ENCODE measurements around the gene KBTBD12.

DNA sequence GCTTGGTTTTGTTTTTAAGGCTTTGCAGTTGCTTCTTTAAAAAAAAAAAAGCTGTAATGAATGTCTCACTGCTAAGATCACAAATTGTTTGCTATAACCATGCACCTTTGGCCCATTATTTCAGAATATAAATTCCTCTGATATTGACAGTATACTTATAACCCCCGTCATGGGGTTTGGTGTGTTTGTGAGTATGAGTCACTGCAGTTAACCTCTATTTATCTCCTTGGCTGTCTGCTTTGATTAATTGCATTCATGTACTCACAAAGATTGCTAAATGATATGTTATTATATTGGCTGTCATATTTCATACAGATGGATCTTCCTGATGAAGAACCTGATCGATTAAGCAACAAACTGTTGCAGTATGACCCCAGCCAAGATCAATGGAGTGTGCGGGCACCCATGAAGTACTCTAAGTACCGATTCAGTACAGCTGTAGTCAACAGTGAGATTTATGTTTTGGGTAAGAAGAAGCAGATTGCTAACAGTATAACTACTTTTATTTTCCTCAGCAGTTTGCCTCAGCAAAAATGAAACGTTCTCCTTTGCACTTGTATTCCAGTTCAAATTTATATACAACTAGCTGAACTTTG lies 14.9 kb downstream of the KBTBD12 start:
- TF ChIP-seq, protein P1, sequence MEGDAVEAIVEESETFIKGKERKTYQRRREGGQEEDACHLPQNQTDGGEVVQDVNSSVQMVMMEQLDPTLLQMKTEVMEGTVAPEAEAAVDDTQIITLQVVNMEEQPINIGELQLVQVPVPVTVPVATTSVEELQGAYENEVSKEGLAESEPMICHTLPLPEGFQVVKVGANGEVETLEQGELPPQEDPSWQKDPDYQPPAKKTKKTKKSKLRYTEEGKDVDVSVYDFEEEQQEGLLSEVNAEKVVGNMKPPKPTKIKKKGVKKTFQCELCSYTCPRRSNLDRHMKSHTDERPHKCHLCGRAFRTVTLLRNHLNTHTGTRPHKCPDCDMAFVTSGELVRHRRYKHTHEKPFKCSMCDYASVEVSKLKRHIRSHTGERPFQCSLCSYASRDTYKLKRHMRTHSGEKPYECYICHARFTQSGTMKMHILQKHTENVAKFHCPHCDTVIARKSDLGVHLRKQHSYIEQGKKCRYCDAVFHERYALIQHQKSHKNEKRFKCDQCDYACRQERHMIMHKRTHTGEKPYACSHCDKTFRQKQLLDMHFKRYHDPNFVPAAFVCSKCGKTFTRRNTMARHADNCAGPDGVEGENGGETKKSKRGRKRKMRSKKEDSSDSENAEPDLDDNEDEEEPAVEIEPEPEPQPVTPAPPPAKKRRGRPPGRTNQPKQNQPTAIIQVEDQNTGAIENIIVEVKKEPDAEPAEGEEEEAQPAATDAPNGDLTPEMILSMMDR (IDR thresholded peaks at IDR 0.05): no peak
- no peak for TF ChIP-seq EZH2phosphoT487 (IDR thresholded peaks at IDR 0.05)
- no peak for TF ChIP-seq EZH2 (IDR thresholded peaks at IDR 0.05)
